Pons (tissue), 1 donor: ENCODE data around the gene UMOD.

Experiments
- DNase-seq: peaks from one replicate; pipeline ENCODE4 v3.0.0-alpha.2; 2016; ENCODE audit warnings: low spot score

The UMOD gene

GRCh38 chr16:20301840-20302239 is 50.7 kb downstream of the UMOD start:
- no peak for DNase-seq

- DNase-seq = peak; percentile 69
Observed at GRCh38 chr16:20300312-20301097, 52.0 kb downstream of the UMOD start.

- no peak for DNase-seq
Observed at GRCh38 chr16:20298452-20298851, 54.1 kb downstream of the UMOD start.

DNA sequence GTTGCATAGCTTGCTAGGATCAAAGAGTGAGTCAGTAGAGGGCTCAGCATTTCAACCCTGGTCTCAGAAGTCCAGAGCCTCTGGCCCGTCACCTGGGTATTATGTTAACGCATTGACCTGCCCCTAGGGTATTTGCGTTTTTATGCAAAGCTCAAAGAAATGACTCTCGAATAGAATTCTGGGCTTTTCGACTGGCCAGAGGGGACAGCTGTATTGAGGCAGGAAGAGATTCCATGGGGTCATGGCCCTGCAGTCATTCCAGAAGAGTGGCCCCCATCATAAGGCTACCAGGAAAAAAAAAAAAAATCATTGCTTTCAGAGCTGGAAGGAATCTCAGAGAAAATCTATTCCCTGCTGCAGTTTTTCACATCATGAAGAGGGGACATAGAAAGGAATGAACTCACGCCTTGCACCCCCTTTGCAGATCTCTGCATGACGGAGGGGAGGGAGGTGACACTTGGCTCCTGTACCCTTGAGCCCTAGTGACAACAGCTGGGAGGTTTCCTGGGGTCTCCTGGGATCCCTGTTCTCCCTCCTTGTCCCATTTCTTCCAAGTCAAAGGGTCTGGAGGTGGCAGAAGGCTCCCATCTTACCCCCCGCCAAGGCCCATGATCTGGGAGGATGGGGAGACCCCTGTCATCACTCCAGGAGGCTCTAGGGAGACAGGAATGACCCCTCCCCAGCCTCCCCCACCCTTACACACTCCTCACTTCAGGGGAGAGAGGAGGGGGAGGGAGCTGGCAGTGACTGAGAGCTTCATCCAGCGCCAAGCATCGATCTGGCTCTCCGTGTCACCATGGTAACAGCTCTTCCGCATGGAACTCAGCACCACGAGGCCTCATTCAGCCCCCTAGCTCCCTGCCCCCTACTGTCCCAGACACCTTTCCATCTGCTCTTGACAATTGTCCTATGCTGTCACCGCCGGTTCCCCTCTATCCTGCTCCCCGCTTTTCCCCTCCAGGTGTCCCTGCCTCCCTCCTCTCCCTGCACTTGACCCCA is 61.0 kb downstream of the UMOD start:
- DNase-seq = no peak

- no peak for DNase-seq
Observed at GRCh38 chr16:20289571-20289970, 62.9 kb downstream of the UMOD start.

- DNase-seq = no peak
Observed at GRCh38 chr16:20285993-20286499, 66.5 kb downstream of the UMOD start.
